Measurements from ENCODE around the gene GNAI3.

The GNAI3 gene

DNA sequence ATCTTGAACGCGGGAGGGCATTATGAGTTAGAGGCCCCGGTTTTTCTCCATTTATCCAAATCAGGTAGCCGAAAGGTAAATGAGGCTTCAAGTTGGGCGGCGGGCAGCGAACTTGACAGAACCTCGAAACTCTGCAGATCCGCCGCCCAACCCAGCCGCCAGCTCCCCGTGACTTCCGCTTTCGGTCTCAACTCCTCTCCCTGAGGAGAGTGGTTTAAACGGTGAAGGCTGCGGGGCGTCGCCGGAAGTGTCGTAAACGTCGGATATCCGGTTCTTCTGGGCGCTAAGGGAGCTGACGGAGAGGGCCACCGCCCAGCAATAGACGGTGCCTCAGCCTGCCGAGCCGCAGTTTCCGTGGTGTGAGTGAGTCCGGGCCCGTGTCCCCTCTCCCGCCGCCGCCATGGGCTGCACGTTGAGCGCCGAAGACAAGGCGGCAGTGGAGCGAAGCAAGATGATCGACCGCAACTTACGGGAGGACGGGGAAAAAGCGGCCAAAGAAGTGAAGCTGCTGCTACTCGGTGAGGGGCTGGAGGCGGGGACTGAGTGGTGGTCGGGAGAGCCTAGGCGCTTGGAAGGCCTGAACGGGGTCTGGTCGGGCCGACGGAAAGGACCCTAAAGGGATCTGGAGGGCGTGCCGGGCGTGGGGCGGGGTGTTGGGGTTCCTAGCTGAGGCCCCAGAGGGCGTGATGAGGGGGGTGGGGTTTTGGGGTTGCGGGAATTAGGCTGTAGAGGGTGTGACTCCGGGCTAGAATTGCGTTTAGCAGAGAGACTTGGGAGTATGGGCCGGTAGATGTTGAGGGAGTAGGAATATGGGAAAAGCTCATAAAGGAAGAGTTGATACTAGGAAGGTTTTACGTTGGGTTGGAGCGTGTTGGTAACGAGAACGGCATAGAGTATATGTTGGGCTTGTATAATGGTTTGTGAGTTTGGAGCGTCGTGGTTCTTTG lies at the start of gene GNAI3:
Gene GNAI3, plus strand, starts transcription at position 295 of the 947 bp plus-strand sequence. Its CDS starts 106 bp downstream, at position 401.
- DNase-seq (ENCODE audit: low read depth) = peak; percentile 96

DNA sequence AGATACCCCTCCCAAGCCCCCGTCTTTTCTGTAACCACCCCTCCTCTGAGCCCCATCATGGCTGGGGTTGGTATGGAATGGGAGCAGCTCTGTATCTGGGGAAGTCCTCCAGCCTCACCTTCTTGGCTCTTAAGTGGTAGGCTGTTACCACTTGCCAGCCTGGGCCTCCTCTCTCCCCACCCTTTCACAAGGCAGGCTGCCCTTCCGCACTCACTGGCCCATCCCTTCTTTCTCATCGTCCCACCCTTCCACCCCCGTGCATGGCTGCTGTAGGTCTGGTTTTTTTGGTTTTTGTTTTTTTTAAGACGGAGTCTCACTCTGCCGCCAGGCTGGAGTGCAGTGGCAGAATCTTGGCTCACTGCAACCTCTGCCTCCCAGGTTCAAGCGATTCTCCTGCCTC lies 49.3 kb upstream of the GNAI3 start:
- no peak for DNase-seq (ENCODE audit: low read depth)

DNA sequence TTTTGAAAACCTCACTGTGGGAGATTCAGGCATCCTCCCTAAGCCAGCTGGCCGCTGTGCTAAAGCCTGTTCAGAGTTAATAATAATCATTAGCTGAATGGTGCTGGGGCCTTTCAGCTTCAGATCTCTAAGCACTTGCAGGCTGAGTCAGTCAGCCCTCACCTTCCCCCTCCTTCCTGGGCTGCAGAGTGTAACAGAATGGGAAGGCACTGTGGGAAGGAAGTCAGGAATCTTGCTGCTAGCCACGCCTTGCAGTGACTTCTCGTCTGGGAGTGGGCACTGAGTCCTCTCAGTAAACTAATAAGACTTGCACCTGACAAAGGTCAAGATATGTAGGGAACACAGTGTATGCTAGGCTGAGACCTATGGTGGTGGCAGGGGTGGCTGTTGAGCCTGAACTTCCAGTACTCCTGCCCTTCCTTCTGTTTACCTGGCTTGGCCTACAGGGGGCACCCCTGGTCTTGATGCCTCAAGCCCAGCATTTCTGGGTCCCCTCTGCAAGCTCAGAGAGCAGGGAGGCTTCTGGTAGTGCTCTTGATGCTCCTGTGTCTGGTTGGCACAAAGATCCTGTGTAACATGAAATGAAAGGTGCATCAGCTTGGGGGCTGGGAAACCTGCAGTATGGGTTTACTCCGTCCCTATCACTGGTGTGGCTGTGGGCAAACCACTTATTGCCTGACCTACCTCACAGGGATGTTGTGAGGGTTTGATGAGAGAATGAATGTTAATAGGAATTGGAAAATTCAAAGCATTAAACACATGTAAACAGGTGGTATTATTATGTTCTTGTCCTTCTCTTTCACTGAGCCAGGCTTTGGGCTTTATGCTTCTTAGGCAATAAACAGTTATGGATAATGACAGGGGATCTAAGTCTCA lies 48.5 kb upstream of the GNAI3 start:
- no peak for DNase-seq (ENCODE audit: low read depth)

DNA sequence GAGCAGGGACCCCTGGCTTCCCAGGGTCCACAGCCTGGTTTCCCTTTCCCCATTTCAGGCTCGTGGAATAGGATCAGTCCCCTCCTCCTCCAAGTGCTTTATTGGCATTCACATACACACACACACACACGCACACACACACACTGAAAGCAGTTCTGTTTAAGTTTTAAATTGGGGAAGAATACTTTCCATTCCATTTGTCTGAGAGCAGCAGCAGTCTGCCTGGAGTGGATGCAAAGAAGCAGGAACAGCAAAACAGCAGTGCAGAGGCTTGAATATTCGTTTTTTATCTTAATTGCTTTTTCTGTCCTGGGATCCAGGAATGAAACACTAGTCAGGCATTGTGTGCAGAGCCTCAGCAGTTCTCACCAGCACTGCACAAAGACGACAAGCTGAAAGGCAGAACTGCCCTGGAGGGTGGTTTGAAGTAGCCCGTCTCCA lies 47.5 kb upstream of the GNAI3 start:
- no peak for DNase-seq (ENCODE audit: low read depth)

DNA sequence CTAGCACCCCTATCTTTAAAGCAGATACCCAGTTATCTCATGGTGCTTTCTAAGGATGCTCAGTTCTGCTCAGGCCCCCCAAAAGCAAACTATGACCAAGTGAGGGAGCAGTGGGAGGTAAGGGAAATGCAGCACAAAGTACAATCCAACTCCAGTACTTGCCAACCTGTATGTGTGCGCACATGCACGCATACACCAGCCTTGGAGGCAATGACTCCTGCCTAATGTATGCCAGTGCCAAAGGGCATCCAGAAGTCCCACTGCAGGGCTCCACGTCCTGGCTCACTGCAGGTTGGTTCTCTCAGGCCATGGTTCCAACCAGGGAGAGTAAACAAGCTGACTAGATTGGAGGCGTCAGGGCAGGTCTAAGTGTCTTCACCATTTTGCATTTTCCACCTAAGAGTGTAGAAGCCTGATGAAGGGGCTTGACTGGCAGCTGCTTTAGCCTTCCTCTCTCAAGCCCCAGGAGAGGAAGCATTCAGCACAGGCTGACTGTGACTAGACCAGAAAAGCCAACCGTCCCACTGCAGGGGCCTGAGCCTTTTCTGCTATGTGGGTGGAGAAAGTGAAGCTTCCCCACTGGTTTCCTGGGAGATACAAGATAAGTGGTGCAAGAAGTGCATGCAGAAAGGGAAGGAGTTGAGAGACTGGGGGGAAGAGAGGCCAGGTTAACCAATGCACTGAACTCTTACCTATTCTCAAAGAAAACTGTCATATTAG lies 46.6 kb upstream of the GNAI3 start:
- no peak for DNase-seq (ENCODE audit: low read depth)

DNA sequence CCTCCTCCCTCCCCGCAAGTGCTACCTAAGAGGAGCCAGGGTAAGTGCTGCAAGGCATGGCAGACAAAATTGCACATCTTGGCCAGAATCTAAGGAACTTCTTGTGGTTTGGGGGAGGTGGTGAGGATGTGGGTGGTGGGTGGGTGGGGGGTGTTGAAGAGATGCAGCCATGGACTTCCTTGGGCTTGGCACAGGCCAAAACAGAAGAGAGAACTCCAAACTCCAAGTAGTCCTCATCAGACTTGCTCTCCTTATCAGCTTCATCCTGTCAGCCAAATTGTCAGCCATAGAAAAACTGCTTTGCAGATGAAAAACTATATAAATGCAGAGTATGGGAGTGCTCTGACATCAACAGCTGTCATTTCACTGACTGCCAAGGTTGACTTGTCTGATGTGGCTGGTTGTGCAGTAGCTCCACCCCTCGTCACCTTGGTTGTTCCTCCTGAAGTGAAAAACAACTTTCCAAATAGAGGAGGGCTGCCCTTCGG lies 46.0 kb upstream of the GNAI3 start:
- DNase-seq (ENCODE audit: low read depth) = no peak

DNA sequence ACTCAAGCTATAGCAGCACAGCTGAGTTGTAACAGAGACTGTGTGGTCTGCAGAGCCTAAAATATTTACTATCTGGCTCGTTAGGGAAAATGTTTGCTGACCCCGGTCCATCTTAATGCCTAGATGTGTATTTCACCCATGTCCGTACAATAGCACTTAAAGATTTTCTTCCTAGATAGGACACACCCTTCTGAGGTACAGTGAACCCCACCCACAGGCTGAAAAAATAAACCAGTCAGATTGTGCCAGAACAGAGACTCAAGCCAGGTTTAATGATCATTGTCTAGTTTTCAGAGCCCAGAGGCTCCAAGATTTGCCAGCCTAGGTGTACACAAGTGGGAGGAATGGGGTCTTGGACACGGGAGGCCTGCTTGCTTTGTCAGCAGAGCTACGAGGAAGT lies 44.5 kb upstream of the GNAI3 start:
- DNase-seq (ENCODE audit: low read depth) = no peak

DNA sequence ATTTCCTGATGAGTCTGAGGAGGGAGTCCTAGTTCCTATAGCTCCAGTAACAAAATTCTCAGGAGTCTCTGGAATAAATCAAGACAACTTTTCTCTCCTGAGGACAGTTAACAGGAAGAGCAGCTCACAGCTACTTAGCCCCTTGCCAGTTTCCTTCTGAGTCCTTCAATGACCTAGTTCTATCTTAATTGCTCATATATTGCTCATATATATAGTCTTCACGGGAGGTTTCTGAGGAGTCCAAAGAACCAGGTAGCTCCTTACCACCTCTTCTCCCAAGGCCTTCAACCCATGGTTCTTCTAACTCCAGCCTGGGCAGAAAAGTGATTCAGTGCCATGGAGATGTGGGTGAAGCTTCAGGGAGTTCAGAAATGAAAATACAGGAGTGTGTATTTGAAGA lies 43.4 kb upstream of the GNAI3 start:
- DNase-seq (ENCODE audit: low read depth) = no peak

DNA sequence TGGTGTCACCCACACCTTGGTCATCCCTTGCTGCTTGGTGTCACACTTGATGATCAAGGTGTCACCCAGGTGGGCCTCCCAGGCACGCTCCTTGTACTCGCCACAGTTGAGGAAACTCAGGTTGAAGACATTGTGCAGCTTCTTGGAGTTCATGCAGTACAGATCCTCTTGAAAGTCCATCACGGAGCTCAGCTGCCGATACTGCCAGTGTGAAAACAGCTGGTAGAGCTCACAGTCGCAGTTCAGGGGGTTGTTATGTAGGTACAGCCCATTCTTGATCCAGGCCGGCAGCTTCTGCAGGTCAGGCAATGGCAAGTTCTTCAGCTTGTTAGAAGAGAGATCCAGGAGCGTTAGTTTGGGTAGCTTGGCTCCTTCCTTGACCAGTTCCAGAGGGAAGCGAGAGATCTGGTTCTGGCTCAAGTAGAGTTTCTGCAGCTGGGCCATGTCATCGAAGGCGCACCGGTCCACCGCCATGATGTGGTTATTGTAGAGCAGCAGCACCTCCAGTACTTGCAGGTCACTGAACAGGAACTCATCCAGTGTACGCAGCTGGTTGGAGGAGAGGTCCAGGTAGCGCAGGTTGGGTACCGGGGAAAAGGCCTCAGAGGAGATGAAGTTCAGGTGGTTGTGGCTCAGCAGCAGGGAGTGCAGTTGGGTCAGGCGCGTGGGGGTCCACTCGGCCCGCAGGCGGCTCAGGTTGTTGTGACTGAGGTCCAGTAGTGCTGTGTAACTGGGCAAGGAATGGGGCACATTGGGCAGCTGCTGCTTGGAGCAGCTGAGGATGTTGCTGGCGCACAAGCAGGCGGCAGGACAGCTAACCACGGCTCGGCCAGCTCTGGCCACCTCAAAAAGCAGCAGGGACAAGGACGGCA lies 40.2 kb upstream of the GNAI3 start:
- DNase-seq (ENCODE audit: low read depth) = no peak

DNA sequence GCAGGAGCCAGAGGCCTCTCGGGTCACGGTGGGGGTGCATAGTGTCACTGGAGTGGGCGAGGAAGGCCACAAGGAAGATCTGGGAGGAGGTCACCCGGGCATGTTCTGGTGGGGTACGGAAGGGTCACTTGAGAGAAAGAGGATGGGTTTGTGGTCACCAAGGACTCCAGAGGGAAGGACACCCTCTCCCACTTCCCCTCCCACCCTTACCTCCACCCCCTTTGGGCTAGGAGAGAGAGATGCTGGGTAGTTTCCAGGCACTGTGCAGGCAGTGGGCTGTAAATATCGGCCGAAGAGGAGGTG lies 39.6 kb upstream of the GNAI3 start:
- DNase-seq (ENCODE audit: low read depth) = no peak

DNA sequence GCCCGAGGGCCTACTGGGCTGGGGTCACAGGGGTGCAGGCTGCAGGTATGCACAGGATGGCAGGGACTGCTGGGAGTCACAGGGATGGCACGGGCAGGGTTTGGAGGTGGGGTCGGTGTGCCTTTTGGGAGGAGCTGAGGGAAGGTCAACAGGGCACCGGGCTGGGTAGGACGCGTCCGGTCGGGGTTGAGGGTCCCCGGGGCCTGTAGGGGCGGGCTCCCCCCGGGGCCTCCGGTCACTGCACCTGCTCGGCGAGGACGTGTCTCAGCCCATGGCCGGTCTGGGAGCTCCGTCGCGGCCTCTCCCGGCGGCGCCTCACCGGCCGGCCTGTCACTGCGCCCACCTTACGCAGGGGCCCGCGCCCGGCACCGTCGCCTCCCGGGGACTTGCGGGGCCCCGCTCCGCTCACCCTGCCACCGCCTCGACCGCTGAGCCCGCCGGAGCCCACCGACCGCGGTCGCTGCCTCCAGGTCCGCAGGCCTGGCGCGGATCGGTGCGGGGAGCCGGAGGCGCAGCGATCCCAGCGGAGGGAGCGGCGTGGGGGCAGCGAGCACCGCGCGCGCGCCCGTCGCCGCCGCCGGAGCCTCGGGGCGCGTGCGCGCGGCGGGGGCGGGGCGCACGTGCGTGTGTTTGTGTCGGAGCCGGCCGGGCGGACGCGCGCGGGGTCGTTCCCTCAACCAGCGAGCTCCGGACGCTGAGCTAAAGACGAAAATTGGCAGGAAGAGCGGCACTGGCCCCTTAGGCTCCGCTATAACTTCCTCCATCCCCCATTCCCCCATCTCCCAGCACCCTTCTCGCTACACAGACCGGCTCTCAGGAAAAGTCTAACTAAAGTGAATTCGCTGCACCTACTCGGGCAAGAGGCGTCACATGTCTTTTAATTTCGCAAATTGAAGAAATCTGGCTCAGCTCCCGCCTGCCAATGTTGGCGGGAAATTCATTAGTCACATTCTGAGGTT lies 39.0 kb upstream of the GNAI3 start, which contains the start of gene AMIGO1:
Gene AMIGO1, minus strand, starts transcription at position 552 of the 959 bp plus-strand sequence. CDS start 815 bp downstream, outside the sequence.
- no peak for DNase-seq (ENCODE audit: low read depth)

DNA sequence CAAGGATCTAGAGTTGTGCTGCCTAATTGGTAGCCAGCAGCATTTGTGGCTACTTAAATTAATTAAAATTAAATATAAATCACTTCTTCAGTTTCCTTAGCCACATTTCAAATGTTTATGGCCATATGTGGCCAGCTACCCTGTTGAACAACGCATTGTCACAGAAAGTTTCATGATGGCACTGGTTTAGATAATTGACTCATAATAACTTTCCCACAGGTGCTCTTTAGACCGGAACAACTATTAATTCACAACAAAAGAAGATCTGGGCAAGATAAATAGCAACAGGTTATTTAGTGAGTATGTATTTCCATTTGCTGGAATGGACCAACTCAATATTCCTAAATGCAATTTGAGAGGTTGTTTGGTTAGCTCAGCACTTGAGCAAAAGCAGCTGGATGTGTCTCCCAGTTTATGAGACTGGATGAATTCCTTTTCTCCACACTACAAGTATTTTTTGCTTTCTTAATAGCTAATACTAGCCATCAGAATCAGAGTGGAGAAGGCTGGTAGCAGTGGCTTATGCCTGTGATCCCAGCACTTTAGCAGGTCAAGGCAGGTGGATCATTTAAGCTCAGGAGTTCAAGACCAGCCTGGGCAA lies 35.2 kb upstream of the GNAI3 start:
- no peak for DNase-seq (ENCODE audit: low read depth)

DNA sequence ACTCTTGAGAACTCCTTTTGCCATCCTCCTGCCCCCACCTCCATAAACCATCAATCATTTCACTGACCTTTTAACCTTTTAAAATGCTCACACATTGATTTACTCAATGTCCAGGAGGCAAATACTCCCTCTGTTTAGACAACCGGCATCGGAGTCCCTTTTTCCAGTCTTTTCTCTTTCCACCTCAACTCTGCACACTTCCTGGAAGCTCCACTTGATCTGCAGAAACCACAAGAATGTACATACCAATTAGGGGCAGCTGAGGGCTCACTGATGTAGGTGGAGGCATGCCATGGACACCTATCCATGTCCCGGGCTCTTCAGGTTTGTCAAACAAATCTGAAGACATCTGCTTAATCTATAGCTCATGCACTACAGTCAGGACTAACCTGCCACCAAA lies 33.6 kb upstream of the GNAI3 start:
- no peak for DNase-seq (ENCODE audit: low read depth)

DNA sequence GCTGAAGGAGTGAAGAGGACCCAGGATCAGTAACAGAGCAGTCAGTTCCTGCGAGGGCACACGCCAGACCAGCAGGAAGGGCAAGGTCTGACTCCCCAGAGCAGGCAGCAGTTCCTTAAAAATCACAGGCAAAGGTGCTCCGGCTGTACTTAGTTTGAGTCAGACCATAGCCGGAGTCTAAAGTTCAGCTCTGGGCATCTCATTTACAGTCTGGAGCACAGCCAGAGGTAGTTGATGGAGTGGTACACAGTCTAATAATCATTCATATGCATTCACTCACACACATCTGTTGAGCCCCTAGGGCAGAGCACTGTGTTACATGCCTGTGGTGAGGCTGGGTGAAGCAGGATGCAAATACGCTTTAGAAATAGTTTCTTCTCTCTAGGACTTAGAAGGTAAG lies 31.5 kb upstream of the GNAI3 start:
- no peak for DNase-seq (ENCODE audit: low read depth)

DNA sequence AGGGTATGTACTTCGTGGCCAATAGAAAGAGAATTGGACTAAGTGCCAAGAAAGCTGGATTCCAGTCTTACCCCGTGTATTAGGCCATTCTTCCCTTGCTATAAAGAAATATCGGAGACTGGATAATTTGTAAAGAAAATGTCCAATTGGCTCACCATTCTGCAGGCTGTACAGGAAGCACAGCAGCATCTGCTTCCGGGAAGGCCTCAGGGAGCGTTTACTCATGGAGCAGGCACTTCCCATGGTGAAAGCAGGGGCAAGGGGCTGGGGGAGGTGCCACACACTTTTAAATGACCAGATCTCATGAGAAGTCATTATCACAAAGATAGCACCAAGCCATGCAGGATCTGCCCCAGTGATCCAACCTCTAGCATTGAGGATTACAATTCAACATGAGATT lies 31.1 kb upstream of the GNAI3 start:
- no peak for DNase-seq (ENCODE audit: low read depth)

DNA sequence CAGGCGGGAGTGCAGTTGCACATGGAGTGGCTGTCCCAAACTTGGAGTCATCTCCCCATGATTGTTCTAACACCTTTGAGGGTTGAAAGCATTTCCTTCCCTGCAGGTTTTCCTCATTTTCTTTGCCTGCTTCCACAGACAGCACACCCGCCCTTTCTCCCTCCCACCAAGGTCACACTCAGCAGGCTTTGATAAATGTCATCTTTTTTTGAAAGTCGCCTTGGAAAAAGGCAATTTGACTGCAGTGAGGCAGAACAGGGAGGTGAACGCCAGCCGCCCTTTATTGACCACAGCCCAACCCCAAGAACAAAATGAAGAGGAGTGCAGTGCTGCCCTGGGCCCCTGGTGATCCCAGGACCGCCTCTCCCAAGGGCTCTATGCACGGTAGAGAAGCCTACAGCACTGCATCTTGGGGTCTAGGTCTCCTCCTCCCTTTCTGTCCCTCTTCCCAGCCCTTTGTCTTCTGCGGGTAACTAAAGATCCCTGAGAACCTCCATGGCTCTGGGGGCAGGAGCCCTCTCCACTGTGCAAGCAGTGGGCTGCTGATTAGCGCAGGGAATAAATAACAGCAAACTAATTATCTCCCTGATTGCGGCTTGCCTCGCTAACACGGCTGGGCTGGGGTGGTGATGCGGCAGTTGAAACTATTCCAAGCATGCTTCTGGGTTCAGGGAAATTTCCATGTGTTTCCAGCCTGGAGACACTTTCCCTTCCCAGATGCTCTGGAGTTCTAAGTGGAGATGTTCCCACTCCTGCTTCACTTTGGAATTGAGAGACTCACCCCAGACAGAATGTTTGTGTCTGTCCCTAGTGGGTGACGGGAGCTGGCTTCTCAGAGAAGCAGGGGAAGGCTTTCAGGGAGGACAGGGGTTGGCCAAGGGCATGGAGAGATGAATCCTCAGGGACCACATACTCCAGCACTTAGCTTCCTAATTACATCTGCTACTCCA lies 27.1 kb upstream of the GNAI3 start:
- DNase-seq (ENCODE audit: low read depth) = no peak

DNA sequence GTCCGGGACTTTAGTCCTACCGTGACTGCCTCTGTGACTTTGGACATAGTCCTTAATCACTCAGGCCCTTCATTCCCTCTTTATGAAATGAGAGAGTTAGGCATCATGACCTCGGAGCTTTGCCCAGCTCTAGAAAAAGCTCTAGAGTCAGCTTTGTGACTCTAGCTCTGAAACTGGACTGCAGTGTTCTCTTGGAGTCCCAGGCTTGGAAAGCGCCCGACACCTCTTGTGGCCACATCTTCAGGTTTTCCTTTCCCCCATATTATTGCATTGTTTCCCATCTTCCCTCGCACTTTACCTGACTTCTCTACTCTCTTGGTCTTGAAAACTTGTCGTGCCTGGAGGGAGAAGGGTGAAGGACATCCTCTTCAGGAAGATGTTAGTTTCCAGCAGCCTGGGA lies 26.4 kb upstream of the GNAI3 start:
- DNase-seq (ENCODE audit: low read depth) = no peak

DNA sequence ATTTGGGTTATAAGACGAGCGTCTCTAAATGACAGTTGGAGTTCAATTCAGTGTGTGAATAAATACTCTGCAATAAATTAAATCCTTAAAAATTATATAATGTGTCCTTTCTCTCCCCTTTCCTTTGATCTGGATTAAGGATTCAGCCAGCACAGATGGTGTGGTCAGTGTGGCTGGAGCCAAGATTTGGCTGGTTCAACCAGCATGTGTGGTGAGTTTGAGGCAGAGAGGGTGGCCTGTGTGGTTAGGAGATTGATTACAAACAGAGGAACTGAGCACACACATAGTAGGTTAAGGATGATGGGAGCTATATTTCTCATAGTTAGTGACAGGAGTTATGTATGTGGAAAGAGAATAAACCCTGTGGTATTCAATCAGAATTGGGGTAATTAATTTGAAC lies 24.7 kb upstream of the GNAI3 start:
- no peak for DNase-seq (ENCODE audit: low read depth)
